NB4 (cell line): Measurements from ENCODE around the gene NT5DC1.

ENCODE experiments used
- DNase-seq: peaks from one replicate; pipeline ENCODE4 v3.0.0; 2010; ENCODE audit warnings: low read depth
- H3K4me3 ChIP-seq: one replicate; pipeline ENCODE4 v1.5.1; 2011; ENCODE audit warnings: mild to moderate bottlenecking, low read depth, low read length, moderate library complexity
- CTCF ChIP-seq: IDR thresholded peaks from one replicate; pipeline ENCODE4 v1.5.1; 2012; ENCODE audit warnings: low read depth, low read length
- MAX ChIP-seq: IDR thresholded peaks from 2 replicates; pipeline ENCODE4 v1.6.1; 2011; ENCODE audit warnings: low read depth, low read length
- MYC ChIP-seq: IDR thresholded peaks from 2 replicates; pipeline ENCODE4 v1.6.1; 2011; ENCODE audit warnings: low read depth, low read length
- POLR2A ChIP-seq: IDR thresholded peaks from 2 replicates; pipeline ENCODE4 v1.6.1; 2011; ENCODE audit warnings: mild to moderate bottlenecking; ENCODE audit not compliant: insufficient read length; ENCODE audit errors: extremely low read depth

The NT5DC1 gene

GRCh38 chr6:116239856-116240255, 139.2 kb downstream of the NT5DC1 start:
- no peak overlapping the region for H3K4me3 ChIP-seq
- no peak for DNase-seq
- no peak for TF ChIP-seq POLR2A
- no peak for TF ChIP-seq MAX
- TF ChIP-seq CTCF, result no peak
- no peak for TF ChIP-seq MYC

- no peak overlapping the region for H3K4me3 ChIP-seq
- no peak for DNase-seq
- no peak for TF ChIP-seq CTCF
- TF ChIP-seq MYC, result no peak
- TF ChIP-seq MAX, result no peak
- no peak for TF ChIP-seq POLR2A
Observed at GRCh38 chr6:116244284-116244683, 143.6 kb downstream of the NT5DC1 start.

GRCh38 chr6:116246089-116246488, 145.4 kb downstream of the NT5DC1 start:
- H3K4me3 ChIP-seq, result no peak overlapping the region
- no peak for DNase-seq
- TF ChIP-seq MAX (no peak), CTCF (no peak), MYC (no peak), POLR2A (no peak)

GRCh38 chr6:116247285-116247684, 146.6 kb downstream of the NT5DC1 start:
- no peak for TF ChIP-seq MYC
- TF ChIP-seq MAX, result no peak
- no peak for TF ChIP-seq CTCF
- no peak for TF ChIP-seq POLR2A
- H3K4me3 ChIP-seq, result no peak overlapping the region
- DNase-seq, result no peak

GRCh38 chr6:116248577-116248976, 147.9 kb downstream of the NT5DC1 start:
- TF ChIP-seq MAX, result no peak
- no peak for TF ChIP-seq POLR2A
- no peak for TF ChIP-seq CTCF
- no peak for TF ChIP-seq MYC
- H3K4me3 ChIP-seq, result no peak overlapping the region
- DNase-seq, result no peak

- no peak for DNase-seq
- H3K4me3 ChIP-seq, result peak overlapping the region; percentile 27
Observed at GRCh38 chr6:116251568-116252384, 151.1 kb downstream of the NT5DC1 start.

More at GRCh38 chr6:116251568-116252384, 151.1 kb downstream of the NT5DC1 start:
- TF ChIP-seq CTCF (no peak), POLR2A (no peak), MAX (no peak)
